Left ventricle myocardium inferior (tissue), 1 donor: ENCODE measurements around the gene PARP8. TPM values are rescaled to one million over a fixed set of nuclear protein-coding genes. Genes with fewer than 3 reads are reported as not detected.
"Not testable (repeated sequence)": the region's sequence is repeated elsewhere in the genome, so short reads cannot be mapped to it uniquely, and the experiment has no call there.

Source experiments
- DNase-seq: peaks from one replicate; pipeline ENCODE4 v3.0.0-alpha.2; 2020
- H3K27ac ChIP-seq: fragments of 200-600 bp; replicated peaks from 2 replicates; pipeline ENCODE4 v1.8.0; 2021
- H3K27me3 ChIP-seq: fragments of 200-600 bp; 2 replicates; pipeline ENCODE4 v1.8.0; 2021; ENCODE audit warnings: low read depth
- H3K36me3 ChIP-seq: fragments of 200-600 bp; 2 replicates; pipeline ENCODE4 v1.8.0; 2021
- H3K4me1 ChIP-seq: fragments of 200-600 bp; 2 replicates; pipeline ENCODE4 v1.8.0; 2021
- H3K4me3 ChIP-seq: fragments of 200-600 bp; 2 replicates; pipeline ENCODE4 v1.8.0; 2021; ENCODE audit warnings: mild to moderate bottlenecking, moderate library complexity
- H3K9me3 ChIP-seq: fragments of 200-600 bp; replicated peaks from 2 replicates; pipeline ENCODE4 v1.8.0; 2021
- CTCF ChIP-seq: fragments of 200-600 bp; IDR thresholded peaks from 2 replicates; pipeline ENCODE4 v1.8.0; 2021; ENCODE audit warnings: antibody characterized with exemption, mild to moderate bottlenecking, borderline replicate concordance
- intact Hi-C: fragments of 100-400 bp; cut with micrococcal nuclease; formaldehyde crosslinking; loops from one replicate; pipeline ENCODE4 v1.11.0; 2022
- total RNA-seq: library from RNA; stranded (reverse); fragmentation: NEBNext Ultra II Directional; extraction: Animal tissue kit (Norgen Biotek cat#: 25700); gene quantifications from one replicate; pipeline ENCODE4 v1.2.1, GENCODE V29; 2021
- donor health status: DM: no; HTN: yes; CAD: no; lungs with severe emphysema.

Gene PARP8
- total RNA-seq, 1 donor from 2014 or later = 6.6 TPM

DNA sequence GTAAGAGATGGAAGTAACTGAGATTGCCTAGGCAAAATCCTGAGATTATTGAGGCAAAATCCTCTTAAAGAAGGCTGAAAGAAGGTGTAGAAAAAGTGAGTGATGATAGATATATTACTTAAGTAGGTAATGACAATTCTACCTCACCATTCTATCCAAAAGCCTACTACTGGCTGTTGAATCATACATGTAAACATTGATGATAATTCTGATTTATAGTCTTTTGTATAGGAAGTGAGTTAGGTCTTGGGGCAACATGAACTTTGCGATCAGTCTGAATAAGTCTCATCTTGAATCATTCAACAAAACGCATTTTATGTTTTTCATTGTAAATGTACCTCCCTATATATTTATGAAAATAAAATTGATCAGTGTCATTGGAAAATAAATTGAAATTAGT, 99.6 kb downstream of the PARP8 start:
- H3K27ac ChIP-seq = no peak overlapping the region
- H3K9me3 ChIP-seq = no peaks in the 10 kb centered on the region
- no peak for TF ChIP-seq CTCF
- no peaks in the 10 kb centered on the region for H3K36me3 ChIP-seq
- H3K4me1 ChIP-seq = no peaks in the 10 kb centered on the region
- no peaks in the 10 kb centered on the region for H3K27me3 ChIP-seq
- no peak for DNase-seq
- H3K4me3 ChIP-seq = no peak overlapping the region
- intact Hi-C loops = no loop called here

DNA sequence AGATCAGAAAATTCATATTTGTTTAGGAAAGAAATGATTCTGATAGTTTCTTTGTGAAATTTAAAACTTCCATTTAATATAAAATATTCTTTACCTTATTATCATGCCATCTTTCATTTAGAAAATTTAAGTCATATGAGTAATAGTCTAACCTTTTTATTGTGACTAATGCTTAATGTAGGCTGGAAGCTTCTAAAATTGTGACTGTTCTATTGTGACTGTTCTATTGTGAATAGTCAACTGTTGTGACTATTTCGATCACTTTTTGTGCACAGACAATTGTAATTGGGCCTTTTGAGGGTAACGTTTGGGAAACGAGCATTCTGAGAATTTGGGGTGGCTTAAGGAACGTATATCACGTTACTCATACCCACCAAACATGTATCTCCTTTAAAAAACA, 100.0 kb downstream of the PARP8 start:
- DNase-seq = no peak
- no peaks in the 10 kb centered on the region for H3K9me3 ChIP-seq
- H3K4me3 ChIP-seq = no peak overlapping the region
- no peak overlapping the region for H3K27ac ChIP-seq
- no peaks in the 10 kb centered on the region for H3K4me1 ChIP-seq
- H3K36me3 ChIP-seq = no peaks in the 10 kb centered on the region
- intact Hi-C loops = no loop called here
- no peak for TF ChIP-seq CTCF
- H3K27me3 ChIP-seq = no peaks in the 10 kb centered on the region

DNA sequence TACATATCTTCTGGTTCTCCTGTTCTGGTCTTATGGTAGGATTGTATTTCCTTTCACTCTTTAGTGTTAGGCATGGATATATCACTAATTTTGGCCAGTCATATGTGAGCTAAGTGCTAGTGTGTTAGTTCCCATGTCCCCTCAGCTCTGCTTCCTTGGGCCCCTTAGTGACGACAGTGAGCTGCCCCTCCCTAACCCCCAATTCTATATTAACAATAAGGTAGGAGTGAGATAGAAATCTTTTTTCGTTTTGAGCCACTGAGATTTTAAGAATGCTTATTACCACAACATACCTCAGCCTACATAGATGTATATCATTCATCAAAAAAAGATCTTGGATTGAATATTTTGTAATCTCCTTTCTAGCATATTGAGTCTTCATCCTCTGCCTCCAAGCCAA, 100.5 kb downstream of the PARP8 start:
- Histone ChIP-seq H3K4me3 (no peak overlapping the region), H3K4me1 (no peaks in the 10 kb centered on the region), H3K27ac (no peak overlapping the region), H3K9me3 (no peaks in the 10 kb centered on the region), H3K27me3 (no peaks in the 10 kb centered on the region), H3K36me3 (peaks cover 1% of the 10 kb centered on the region)
- intact Hi-C loops = no loop called here
- no peak for DNase-seq
- no peak for TF ChIP-seq CTCF

GRCh38 chr5:50767588-50767987, 101.2 kb downstream of the PARP8 start:
- H3K36me3 ChIP-seq = peaks cover 7% of the 10 kb centered on the region

GRCh38 chr5:50768634-50769033, 102.2 kb downstream of the PARP8 start:
- TF ChIP-seq CTCF = no peak
- no peaks in the 10 kb centered on the region for H3K4me1 ChIP-seq
- H3K36me3 ChIP-seq = peaks cover 15% of the 10 kb centered on the region

More at GRCh38 chr5:50767588-50767987, 101.2 kb downstream of the PARP8 start:
- H3K27me3 ChIP-seq = no peaks in the 10 kb centered on the region
- H3K27ac ChIP-seq = no peak overlapping the region
- intact Hi-C loops = no loop called here
- DNase-seq = no peak
- no peak overlapping the region for H3K4me3 ChIP-seq
- H3K4me1 ChIP-seq = no peaks in the 10 kb centered on the region
- peaks cover under 1% of the 10 kb centered on the region for H3K9me3 ChIP-seq
- TF ChIP-seq CTCF = no peak

GRCh38 chr5:50770441-50770840, 104.0 kb downstream of the PARP8 start:
- H3K27ac ChIP-seq = no peak overlapping the region

More at GRCh38 chr5:50768634-50769033, 102.2 kb downstream of the PARP8 start:
- Histone ChIP-seq H3K9me3 (peaks cover 10% of the 10 kb centered on the region), H3K27me3 (no peaks in the 10 kb centered on the region), H3K4me3 (no peak overlapping the region), H3K27ac (no peak overlapping the region)
- intact Hi-C loops = no loop called here
- no peak for DNase-seq

DNA sequence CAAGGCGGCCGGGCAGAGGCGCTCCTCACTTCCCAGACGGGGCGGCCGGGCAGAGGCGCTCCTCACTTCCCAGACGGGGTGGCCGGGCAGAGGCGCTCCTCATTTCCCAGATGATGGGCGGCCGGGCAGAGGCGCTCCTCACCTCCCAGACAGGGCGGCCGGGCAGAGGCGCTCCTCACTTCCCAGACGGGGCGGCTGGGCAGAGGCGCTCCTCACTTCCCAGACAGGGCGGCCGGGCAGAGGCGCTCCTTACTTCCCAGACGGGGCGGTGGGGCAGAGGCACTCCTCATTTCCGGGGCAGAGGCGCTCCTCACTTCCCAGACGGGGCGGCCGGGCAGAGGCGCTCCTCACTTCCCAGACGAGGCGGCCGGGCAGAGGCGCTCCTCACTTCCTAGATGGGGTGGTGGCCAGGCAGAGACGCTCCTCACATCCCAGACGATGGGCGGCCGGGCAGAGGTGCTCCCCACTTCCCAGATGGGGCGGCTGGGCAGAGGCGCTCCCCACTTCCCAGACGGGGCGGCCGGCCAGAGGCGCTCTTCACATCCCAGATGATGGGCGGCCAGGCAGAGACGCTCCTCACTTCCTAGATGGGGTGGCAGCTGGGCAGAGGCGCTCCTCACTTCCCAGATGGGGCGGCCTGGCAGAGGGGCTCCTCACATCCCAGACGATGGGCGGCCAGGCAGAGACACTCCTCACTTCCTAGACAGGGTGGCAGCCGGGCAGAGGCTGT, 108.2 kb downstream of the PARP8 start:
- H3K27me3 ChIP-seq, H3K27ac ChIP-seq, H3K9me3 ChIP-seq, intact Hi-C loops, H3K4me3 ChIP-seq, DNase-seq, H3K4me1 ChIP-seq: not testable (repeated sequence)
- peaks cover 15% of the 10 kb centered on the region for H3K36me3 ChIP-seq

More at GRCh38 chr5:50770441-50770840, 104.0 kb downstream of the PARP8 start:
- DNase-seq = no peak
- TF ChIP-seq CTCF = no peak
- intact Hi-C loops = no loop called here
- H3K9me3 ChIP-seq = peaks cover 10% of the 10 kb centered on the region
- no peak overlapping the region for H3K4me3 ChIP-seq
- H3K27me3 ChIP-seq = no peaks in the 10 kb centered on the region
- peaks cover 15% of the 10 kb centered on the region for H3K36me3 ChIP-seq
- H3K4me1 ChIP-seq = no peaks in the 10 kb centered on the region
